GM19043 (cell line): ENCODE measurements around the gene CYB5R4.

Source experiments
- ATAC-seq: cut with Tn5 transposase; IDR thresholded peaks from one replicate; pipeline ENCODE4 v1.9.1; 2021; ENCODE audit warnings: low read depth; ENCODE audit not compliant: unreplicated experiment

Gene CYB5R4, protein sequence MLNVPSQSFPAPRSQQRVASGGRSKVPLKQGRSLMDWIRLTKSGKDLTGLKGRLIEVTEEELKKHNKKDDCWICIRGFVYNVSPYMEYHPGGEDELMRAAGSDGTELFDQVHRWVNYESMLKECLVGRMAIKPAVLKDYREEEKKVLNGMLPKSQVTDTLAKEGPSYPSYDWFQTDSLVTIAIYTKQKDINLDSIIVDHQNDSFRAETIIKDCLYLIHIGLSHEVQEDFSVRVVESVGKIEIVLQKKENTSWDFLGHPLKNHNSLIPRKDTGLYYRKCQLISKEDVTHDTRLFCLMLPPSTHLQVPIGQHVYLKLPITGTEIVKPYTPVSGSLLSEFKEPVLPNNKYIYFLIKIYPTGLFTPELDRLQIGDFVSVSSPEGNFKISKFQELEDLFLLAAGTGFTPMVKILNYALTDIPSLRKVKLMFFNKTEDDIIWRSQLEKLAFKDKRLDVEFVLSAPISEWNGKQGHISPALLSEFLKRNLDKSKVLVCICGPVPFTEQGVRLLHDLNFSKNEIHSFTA

DNA sequence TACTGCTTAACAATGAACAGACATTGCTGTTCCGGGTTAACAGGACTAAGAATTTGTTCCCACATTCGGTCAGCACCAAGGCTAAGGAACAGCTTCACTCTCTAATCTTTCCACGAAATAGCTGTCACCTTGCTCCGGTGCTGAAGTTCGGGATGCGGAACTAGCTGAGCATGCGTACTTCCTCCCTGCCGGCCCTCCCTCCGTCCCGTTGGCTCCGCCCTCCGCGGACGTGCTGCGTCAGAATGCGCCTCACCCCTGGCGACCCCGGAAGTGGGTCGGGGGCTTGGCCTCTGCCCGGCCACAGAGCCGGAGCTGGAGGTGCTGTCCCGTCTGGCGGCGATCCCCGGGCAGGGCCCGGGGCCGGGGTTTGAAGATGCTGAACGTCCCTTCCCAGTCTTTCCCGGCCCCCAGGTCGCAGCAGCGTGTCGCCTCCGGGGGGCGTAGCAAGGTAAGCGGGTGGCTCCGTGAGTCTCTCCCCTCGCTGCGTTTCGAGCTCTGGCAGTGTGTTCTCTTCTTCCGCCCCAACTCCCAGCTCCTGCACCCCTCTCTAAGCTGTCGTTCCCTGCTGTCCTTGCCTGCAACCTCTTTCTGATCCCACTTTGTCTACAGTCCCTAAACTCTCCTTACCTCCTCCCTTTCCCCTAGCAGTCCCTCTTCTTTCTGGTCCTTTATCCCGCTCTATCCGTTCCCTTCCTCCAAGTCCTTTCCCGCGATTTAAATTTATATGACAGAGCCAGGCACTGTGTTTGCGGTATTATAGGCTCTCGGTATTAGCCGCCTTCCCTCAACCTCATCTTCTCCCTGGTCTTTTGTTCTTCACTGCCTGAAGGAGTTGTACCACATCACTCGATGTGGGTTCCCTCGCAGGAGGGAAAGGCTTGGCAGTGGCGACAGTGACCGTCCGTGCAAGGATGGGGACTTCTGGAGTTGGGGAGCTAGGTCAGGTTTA is at the start of gene CYB5R4:
Gene CYB5R4 (plus strand): TSS at position 280 of the 949 bp plus-strand sequence. CDS start 94 bp downstream, at position 374.
- ATAC-seq = peak; percentile 96

DNA sequence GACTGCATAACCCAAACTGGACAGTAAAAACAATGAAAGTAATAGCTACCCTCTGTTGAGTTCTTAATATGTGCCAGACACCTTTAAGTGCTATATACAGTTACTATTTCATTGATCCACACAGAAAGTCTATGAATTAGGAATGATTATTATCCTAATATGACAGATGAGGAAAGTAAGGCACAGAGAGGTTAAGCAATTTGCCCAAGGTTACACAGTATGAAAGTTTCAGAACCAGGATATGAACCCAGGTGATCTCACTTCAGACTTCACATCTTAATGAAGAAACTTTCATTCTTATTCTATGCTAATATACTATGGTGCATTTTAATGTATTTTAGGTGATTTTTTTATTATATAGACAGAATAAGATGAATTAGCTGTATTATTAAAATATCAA is 46.9 kb upstream of the CYB5R4 start:
- ATAC-seq = no peak

DNA sequence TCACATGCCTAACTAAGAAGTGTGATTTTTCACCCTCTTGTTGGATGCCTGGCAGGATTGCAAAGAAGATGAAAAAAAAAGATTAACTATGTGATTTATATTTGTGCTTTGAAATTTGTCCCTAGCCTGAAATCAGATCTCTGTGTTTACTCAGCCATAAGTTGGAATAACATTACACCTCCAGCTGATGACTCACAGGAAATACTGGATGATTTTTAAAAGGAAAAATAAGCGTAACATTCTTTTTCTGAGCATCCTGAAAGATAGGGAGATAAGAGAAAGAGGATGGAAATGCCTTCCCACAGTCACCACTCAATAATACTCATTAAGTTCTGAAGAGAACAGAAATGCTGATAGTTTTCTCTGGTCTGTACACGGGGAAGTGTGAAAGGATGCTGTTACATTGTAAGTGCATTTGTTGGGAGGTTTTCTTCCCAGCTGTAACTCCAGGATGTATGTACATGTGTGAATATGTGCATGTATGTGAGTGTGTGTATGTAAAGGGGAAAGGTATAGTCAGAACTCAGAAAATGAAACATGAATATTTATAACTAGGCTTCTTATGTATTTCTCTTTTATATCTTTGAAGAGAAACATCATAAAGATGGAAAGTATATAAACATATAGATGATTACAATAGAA is 43.7 kb upstream of the CYB5R4 start:
- no peak for ATAC-seq

DNA sequence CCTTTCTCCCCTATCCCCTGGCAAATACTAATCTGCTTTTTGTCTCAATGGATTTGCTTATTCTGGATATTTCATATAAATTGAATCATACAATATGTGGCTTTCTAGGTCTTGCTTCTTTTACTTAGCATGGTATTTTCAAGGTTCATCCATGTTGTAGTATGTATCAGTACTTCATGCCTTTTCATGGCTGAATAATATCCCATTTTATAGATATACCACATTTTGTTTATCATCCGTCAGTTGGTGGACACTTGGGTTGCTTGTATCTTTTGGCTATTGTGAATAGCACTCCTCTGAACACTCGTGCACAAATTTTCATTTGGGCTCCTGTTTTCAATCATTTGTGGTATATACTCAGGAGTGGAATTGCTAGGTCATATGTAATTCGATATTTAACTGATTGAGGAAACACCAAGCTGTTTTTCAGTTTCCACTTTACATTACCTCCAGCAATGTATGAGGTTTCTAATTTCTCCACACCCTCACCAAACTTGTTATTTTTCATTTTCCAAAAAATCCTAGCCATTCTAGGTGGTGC is 36.8 kb upstream of the CYB5R4 start:
- no peak for ATAC-seq

DNA sequence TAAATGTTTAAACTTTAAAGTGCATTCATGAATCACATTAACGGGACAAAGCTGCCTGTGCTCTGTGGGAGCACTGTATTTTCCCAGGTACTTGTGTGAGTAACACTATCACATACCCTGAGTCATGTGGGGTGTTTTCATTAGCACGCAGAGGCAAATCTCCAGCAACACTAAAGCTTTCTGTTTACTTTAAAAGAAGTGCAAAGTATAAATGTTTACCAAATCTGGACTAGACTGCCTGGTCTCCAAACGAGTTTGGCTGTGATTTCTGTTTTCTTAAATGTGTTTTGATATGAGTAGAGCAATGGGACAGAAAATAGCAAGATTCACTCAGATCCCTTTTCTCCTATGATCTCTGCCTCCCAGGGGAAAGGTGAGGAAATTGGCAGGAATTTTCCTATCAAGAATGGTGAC is 35.1 kb upstream of the CYB5R4 start:
- no peak for ATAC-seq

DNA sequence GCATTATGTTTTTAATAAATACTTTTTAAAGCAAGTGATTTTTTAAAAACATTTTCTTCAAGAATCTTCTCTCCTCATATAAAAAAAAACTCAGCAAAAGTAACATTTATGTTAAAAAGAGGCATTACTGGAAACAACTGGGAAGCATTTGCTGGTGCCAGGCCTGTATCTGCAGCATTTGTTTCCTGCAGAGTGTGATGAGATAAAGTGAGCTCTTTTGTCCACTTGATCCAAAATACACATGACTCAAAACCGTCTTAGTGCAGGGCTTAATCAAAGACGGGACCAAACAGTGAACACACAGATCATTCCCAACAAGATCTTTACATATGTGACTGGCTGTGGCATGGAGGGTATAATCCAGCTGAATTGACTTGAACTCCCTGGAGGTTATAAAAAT is 34.7 kb upstream of the CYB5R4 start:
- no peak for ATAC-seq

DNA sequence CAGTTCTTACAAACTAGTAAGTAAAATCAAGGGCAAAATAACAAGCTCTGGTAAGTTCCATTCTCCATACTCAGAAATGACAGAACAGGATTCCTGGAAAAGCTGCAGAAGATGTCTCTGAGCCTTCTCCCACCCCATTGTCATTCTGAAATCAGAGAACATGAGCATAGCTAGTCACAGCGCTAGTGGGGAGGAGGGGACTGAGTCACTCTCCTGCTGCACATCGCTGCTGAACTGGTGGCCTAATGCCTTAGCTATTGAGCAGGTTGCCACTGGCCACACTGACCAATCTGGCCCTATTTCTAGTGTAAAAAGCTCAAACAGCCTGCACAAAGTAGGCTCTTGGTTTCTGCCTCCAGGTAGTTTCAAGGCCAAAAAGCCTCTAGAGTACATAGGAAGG is 32.4 kb upstream of the CYB5R4 start:
- ATAC-seq = no peak

DNA sequence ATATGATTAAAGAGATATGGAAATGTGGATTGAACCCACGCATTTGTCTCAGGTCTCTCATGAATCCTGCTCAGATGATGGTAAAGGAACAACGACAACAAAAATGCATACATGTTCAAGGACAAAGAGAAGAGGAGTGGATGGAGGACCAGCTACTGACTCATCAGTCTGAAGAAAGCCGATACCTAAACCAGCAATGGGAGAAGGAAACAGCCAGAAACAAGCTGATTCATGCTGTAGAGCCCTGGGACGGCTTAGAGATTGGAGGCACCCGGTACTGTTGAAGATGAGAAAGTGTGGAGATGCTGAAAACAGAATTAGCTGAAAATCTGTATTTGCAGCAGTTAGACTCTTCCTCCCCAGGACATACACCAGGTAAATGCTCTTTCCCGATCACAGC is 20.8 kb upstream of the CYB5R4 start:
- ATAC-seq = no peak

DNA sequence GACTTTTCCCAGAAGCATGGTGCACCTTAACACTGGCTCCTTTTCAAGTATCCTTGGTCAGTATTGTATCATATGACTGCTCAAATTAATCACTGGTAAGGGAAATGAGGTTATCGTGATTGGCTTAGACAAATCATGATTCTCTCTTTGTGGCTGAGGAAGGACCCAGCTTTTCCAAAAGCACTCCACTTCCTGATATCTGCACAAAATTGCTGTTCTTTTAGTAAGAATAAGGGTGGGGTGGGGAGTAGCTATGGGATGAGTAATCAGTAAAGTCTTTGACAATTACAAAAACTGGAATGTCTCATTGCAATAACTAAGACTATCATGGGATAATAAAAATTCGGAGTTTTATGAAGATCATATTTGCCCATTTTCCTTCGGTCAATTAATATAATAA is 15.3 kb upstream of the CYB5R4 start:
- ATAC-seq = no peak

DNA sequence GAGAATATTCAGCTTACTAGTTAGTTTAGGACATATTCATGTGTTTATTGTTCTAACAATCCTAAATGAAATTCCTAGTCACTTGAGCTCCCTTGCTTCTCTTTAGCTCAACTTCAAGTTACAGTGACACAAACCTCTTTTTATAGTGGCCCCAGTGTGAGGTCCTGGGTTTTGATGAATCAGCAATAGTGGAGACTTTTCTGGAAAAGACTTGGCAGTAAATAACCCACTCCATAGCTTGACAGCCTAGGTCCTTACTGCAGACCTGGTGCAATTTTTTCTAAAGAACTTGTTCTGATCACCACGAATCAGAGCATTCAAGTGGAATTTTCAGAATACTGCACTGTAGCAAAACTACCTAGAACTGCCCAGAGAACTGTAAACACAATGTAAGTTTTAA is 13.2 kb upstream of the CYB5R4 start:
- ATAC-seq = no peak

DNA sequence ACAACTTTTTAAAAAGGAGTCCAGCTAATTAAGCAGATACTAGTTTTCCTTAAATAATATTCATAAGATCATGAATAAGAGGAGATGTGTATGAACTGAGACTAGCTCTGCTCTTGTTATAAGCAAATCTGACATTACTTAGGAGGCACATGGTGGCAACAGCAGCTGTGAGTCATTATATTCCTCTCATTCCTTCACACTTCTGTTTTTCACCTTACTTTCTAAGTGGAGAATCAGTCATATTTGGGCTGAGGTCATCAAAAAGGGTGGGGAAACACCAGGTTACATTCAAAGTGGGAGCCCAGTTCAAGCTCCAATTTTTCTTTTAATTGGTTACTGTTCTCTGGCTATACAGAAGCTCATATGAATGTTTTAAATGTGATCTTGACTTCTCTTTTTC is 12.3 kb upstream of the CYB5R4 start:
- ATAC-seq = peak; percentile 74

DNA sequence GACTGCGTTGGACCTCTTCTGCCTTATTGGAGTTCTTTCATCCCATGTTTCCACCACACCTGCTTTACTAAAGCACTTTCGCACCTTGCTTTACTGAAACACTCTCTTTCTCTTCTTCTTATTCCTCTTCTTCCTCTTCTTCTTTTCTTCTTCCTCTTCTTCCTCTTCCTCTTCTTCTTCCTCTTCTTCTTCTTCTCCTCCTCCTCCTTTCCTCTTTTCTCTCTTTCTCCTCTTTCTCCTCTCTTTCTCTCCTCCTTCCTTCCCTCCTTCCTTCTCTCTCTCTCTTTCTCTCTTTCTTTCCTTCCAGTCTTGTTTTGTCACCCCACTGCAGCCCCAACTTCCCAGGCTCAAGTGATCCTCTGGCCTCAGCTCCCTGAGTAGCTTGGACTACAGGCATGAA is 10.4 kb upstream of the CYB5R4 start:
- ATAC-seq = no peak

DNA sequence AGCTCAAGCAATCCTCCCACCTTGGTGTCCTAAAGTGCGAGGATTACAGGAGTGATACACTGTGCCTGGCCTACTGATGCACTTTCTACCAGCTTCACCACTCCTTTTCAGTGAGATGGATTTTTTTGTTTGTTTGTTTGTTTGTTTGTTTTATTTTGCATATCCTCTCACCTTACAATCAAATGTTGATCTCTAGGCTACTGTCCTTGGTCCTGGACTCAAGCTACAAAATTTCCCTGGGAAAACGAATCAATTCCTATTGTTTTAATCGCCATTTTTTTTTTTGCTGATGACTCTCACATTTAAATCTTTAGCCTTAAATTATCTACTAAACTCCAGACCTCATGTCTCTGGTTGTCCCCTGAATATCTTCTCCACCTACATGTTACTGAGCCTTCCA is 9.9 kb upstream of the CYB5R4 start:
- ATAC-seq = no peak

DNA sequence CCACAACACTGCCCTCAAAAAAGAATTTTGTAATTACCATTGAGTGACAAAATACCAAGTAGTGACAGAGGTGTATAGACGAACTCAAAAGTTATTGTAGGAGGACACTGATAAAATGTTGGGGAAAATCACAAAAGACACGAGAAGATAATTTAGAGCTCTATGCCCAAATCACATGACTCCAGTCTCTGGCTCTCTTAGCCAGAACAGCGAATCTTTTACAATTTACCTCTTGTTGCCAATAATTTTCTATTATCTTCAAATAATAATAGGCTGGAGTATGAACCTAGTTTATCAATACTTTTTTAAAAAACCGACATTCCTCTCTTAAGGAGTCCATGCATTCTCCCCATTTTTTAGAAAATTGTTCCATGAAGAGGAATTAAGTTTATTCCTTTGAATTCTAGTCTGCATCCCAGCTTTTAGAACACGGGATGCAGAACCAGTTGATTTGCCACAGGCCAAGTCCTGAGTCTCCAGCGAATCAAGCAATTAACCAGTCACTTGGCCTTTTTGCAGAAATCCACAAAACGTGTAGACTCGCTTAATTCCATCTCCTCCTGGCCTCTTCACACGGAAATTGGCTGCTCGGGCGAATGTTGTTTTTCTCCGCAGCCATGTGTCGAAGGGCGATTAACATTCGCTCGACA is 6.8 kb upstream of the CYB5R4 start:
- no peak for ATAC-seq

DNA sequence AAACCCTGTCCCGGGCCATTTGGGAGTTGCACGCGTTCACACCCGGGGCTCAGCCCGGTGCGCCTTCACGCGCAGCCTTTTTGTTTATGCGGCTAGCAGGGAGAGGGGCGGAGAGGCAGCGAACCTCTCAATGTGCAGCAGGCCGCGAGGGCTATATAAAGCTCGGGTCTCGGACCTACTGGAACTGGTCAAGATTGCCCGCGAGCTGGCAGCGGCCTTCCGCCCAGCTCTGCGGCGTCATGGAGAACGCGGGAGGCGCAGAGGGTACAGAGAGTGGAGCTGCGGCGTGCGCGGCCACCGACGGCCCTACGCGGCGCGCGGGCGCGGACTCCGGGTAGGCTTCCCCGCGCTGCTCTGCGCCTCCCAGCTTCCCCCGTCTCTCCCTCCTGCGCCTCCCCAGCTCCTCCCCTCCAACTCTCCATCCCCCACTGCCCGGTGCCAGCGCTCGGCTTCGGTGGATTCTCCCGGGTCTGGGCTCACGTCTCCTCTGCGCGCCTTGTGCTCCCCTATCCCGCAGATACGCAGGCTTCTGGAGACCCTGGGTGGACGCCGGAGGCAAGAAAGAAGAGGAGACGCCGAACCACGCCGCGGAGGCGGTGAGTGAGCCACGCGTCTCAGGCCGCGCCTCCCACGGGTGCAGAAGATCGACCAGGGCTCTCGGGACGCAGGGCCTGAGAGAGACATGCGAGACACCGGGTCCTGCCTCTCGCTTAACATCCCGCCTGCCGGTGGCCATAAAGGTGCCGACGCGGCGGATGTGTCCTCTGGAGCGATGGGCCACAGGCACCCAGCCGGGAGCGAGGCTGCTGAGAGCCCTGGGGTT is 6.1 kb upstream of the CYB5R4 start, which contains the start of gene RIPPLY2:
Gene RIPPLY2 (plus strand): TSS at position 183 of the 823 bp plus-strand sequence. CDS start 57 bp downstream, at position 240.
- peak; percentile 55 for ATAC-seq

DNA sequence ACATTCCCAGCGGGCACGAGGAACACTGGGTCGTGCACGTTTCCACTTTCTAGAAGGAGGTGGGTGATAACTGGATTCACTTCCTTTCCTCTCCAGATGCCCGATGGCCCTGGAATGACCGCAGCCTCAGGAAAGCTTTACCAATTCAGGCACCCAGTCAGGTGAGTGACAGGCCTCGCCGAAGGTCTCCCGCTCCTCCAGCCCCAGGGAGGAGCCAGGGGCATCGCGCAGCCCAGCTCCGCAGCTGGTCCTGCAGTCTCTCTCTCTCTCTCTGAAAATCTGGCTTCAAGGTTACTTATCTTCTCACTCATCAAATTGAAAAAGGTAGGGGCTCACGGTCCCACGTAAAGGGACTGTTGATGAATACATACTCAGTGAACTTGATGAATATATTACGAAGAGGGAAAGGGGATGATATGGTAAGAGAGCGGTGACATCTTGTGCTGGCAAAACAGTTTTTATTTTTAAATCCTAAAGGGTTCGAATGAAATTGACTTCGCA is 5.4 kb upstream of the CYB5R4 start:
- no peak for ATAC-seq

DNA sequence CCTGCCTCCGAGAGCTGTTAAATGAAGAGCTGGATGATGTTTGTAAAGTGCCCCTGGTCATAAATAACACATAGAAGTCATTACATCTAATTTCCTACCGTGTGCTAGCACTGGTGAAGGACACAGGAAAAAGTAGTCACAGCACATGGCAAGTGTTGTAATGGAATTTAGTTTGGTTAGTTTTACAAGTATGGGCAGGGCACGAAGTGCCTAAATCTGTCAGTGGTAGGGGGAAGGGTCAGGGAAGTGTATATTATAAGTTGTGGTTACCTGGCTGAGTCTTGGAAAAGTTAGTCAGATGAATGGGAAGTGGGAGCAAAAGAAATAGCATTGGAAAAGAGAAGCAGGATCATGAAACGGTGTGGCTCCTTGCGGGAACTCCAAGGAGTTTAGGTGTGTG is 4.7 kb upstream of the CYB5R4 start:
- no peak for ATAC-seq

DNA sequence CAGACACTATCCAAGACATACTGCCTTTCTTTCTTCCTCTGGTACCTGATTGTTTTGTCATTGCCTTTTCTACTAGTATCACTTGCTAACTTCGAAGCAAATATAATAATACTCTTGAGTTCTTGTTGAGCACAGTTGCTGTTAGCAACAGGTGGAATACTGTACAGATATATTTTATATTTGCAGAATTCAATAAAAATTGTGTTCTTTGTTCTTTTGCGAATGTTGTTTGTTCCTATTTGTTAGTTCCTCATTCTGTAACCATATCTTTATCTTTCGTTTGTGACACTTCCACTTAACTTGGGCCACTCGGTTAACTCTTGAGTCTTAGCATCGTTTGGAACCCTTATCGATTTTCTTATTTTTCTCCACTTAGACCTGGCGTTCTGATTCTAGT is 868 bp downstream of the CYB5R4 start:
- ATAC-seq = no peak
